Activated CD8-positive, alpha-beta memory T cell treated with anti-CD3 and anti-CD28 coated beads for 1 hour (primary cell): ENCODE measurements around the gene CACNA1B.

Experiments used
- DNase-seq, 2 donors: peaks; one replicate each; pipeline ENCODE4 v3.0.0-alpha.2; 2020; ENCODE audit warnings: low read depth in 1 of 2; ENCODE audit errors: extremely low read depth in 1 of 2

The CACNA1B gene

GRCh38 chr9:137978262-137978714 is 100.7 kb downstream of the CACNA1B start:
- DNase-seq, result no peak

- no peak for DNase-seq
Measured at GRCh38 chr9:137982200-137982599, 104.6 kb downstream of the CACNA1B start.

- no peak for DNase-seq
Measured at GRCh38 chr9:137984005-137984404, 106.4 kb downstream of the CACNA1B start.

- DNase-seq, result no peak
Measured at GRCh38 chr9:137984520-137985257, 107.1 kb downstream of the CACNA1B start.

DNA sequence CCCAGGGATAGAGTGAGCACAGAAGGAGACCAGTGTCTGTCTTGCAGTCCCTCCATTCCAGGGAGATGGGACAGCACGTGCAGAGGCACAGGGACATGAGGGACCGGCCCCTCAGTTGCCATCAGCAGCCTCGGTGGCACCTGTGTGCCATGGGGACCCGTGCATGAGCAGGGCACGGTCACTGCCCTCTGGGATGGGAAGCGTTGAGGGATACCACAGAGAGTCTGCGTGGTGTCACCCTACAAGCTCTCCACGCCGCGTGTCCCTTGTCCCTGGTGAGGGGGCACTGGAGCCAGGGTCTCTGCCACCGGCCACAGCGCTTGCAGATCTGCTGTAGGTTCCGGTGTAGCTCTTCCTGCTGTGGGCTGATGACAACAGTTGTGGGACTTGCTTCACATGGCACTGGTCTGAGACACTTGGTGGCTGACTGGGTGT is 108.1 kb downstream of the CACNA1B start:
- no peak for DNase-seq

- no peak for DNase-seq
Measured at GRCh38 chr9:137986268-137987099, 108.9 kb downstream of the CACNA1B start.

DNA sequence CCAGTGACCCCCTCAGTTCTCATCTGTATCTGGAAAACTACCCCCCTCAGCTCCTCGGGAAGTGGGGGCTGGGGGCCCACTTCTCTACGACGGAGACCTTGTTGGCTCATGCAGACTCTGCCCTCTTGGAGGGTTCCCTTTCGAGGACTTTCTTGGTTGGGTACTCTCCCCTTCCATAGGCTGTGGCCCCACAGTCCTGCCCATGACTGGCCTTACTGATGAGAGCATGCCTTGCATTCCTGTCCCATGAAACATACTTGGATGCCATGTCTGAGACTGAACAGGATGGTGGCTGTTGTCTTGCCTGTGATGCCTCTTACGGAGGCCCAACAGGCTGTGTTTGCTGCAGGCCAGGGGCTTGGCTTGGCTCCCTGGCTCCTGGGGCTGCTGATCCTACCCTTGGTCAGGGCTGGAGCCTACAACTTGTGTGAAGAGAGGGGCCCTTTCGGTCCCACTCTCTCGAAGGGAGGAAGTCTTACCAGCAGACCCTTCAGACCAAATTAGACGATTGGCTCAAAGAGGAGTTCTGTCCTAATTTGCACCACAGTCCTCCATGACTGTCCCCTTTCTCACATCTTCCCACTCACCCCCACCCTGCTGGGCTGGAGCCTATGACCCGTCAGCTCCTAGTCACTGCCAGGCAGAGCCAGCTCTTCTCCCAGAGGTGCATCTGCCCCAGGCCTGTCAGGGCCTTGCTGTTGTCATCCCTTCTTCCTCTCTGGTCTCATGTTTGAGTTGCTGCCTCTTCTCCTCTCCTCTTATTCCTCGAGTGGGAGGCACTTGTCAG is 109.9 kb downstream of the CACNA1B start:
- no peak for DNase-seq

DNA sequence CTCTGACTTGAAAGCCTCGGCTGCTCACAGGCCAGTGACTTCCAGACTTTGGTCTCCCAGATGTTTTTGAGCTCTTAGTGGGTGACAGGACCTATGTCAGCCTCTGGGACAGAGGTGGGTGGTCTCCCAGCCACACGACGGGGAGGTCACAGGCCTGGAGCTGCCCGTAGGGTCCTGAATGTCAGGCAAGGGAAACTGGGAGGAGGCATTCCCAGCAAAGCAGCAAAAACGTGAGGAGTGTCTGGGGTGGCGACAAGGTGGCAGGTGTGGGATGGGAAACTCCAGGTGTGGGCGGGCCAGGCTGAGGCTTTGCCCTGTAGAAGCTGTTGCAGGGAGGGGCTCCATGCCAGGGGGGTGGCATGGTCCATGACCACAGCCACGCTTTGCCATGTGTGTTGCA is 110.5 kb downstream of the CACNA1B start:
- DNase-seq, result no peak

DNA sequence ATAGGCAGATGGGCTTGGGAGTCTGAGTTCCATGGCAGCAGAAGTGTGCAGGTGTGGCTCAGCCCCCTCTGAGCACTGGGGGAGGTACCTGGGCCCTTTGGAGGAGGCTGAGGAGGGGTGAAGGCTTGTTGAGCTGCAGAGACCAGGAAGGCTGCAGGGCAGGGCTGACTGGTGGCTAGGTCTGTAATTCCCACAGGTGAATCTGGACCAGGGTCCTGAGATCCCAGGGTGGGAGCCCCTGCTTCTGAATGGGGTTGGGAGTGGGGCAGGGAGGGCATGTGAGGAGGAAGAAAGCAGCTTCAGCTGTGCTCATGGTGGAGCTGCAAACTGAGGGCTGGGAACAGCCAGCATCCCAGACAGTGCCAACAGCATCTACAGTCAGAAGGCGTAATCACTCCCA is 111.1 kb downstream of the CACNA1B start:
- DNase-seq, result no peak

DNA sequence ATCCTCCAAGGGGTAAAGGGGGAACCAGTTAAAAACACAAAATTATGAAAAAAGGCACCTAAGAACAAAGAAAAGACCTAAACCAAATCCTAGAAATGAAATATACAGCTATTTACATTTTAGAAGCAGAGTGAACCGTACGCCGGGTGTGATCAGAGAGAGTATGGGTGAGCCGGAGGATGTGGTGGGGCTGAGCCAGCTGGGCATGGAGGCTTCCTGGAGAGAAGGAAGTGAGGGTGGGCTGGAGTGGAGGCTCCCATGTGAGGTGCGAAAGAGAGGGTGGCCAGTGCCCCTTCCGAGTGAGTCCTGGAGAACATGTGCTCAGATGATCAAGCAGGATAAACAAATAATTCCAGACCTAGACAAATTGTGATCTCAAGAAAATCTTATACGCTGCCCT is 111.6 kb downstream of the CACNA1B start:
- DNase-seq, result no peak

DNA sequence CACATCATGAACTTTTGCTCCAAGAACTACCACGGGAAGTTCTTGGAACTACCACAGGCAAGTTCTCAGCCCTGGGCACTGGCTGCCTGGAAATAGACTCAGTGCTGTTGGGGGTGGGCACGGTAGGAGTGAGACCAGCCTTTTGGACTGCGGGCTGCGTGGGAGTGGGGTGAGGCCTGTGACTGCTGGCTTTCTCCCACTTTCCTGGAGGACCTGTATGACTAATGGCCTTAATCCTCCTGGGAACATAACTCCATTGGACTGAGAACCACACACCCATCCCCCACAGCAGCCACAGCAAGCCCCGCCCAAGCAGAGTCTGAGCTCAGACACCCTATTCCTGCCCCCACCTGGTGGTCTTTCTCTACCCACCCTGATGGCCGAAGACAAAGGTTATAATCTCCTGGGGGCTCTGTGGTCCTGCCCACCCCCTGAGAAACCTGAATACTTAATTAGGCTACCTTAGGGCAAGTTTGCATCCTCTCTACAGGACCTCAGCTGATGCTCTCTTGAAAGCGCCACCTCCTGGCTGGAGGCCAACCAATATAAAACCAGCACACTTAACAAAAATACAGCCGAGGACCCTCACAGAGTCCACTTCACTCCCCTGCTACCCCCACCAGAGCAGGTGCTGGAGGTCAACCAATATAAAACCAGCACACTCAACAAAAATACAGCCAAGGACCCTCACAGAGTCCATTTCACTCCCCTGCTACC is 112.6 kb downstream of the CACNA1B start:
- DNase-seq, result no peak

DNA sequence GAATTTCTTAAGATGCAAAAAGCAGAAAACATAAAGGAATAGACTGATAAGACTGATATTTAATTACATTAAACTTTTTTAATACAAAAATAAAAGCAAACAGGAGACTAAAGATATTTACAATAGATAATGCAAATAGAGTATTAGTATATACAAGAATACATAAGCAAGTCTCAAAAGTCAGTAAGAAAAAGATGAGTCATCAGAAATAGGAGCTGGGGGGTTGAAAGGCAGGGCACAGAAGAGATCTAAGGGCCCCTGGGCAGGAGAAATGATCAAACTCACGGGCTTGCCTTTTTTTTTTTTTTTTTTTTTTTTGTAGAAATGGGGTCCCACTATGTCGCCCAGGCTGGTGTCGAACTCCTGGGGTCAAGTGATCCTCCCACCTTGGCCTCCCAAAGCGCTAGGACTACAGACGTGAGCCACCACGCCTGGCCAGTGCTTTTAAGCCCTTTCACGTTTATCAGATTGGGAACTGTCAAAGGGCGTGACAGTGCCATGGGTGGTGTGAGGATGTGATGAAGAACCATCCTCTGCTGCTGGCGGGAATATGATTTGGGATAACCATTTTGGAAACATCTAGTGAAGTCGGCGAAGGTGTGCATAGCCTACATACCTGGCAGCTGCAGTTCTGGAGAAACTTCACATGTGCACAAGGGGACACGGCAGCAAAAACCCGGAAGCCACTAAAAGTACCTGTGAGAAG is 126.1 kb downstream of the CACNA1B start:
- DNase-seq, result no peak

- DNase-seq, result no peak
Measured at GRCh38 chr9:138006576-138007233, 129.1 kb downstream of the CACNA1B start.

GRCh38 chr9:138007566-138007917 is 130.0 kb downstream of the CACNA1B start:
- DNase-seq, result no peak

DNA sequence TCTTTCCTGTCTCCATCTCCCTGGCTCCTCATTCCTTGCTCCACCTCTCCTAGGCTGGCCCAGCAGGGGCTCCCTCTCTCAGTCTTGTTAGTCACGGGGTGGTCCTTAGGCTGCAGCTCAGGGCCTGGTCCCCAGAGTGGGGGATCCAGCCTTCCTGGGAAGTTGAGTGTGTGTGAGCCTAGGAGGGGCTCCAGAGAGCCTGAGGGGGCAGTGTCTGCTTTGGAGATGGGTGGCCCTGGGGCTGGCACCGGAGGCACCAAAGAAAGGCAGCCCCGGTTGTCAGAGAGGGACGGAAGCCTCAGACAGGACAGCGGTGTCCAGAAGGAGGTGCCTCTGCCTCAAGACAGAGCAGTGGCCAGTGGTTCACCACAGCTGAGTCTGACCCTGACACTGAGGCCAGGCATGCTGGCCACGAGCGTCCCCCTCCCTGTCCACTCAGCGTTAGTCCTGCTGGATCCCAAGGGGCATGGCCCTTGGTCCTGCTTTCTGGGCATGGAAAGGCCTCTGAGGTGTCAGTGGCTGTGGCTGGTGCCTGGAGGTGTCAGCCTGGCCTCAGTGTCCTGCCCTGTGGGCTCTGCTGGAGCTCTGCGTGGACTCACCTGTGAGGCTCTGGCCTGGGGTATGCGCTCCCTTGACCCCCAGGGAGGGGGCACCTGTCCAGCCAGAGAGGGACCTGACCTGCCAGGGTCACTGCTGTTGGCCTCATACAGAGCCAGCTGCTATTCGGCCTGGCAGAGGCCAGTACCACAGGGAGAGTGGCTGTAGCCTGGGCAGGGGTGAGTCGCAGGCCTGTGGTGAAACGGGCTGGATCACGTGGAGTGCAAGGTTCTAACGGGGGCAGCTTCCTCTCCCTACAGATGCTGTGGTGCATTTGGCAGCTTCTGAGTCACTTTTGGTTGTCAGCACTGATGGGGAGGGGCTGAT is 130.6 kb downstream of the CACNA1B start:
- no peak for DNase-seq

DNA sequence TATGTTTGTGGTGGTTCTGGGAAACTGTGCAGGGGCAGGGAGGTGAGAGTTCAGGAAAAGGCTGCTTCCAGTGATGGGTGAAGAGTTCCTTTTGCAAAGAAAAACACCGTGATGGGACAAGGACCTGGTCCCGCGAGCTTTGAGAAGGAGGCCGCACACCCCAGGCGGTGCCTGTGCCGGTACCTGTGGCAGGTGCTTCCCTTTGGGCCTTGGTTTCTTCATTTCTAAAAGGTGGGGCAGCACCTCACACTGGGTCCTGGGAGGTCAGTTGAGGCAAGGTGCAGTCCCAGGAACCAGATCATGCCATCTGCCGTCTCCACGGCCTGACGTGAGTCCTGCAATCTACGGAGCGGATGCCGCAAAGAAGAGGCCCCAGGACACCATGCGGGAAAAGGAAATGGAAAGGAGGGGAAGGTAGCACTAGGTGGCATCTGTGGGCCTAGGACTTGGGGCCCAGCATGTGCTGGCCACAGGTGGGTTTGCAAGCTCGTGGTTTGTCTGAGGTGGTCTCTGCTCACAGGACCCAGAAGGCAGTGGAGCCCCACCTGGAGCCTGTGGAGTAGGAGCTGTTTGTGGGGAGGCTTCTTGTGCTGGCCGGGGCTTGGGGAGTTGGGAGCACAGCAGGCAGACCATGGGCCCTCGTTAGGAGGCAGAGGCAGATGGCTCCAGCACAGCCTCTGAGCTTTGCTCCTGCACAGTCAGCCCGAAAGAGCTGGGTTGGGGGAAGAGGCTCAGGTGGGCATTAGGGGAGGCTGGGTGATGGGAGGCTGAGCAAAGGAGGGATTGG is 131.6 kb downstream of the CACNA1B start:
- DNase-seq, result no peak

- no peak for DNase-seq
Measured at GRCh38 chr9:138009803-138010690, 132.5 kb downstream of the CACNA1B start.
